Measurements from ENCODE around the gene KCNJ6. TPM values are rescaled to one million over a fixed set of nuclear protein-coding genes. Genes with fewer than 3 reads are reported as not detected.

The KCNJ6 gene
- total RNA-seq, 2 experiments from 2014 or later, result not detected

DNA sequence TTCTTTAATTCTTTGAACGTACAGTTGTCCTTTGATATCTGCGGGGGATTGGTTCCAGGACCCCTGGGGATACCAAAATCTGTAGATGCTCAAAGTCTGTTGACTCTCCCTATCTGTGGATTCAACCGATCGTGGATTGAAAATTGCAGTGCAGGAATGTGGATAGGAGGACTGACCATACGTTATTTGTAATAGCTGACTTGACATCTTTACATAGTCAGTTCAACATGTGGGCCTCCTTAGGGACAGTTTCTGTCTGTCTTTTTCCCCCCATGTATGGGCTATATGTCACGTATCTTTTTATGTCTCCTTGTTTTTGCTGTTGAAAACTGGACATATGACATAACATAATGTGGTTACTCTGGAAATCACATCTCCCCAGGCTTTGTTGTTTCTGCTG lies 344.8 kb downstream of the KCNJ6 start:
- POLR2A ChIA-PET, result interaction anchor here (0.6 kb wide), 1 partner anchor 698 kb away, joined by 3 read pairs; no protein-coding TSS in a partner anchor
- intact Hi-C loops (cut with micrococcal nuclease; ENCODE audit: unreplicated experiment), result no loop called here
- Histone ChIP-seq H4K20me1 (ENCODE audit: insufficient read depth, low read length) (no peaks in the 10 kb centered on the region), H3K9me3 (ENCODE audit: low read length) (no peaks in the 10 kb centered on the region), H3K36me3 (ENCODE audit: insufficient read depth, low read length) (no peaks in the 10 kb centered on the region), H3K4me3 (ENCODE audit: low read depth, low read length, poor library complexity, severe bottlenecking) (no peak overlapping the region), H3K4me1 (ENCODE audit: insufficient read depth, low read length, poor library complexity, severe bottlenecking) (no peaks in the 10 kb centered on the region), H2AFZ (ENCODE audit: low read length) (no peak overlapping the region), H3K79me2 (ENCODE audit: insufficient read depth, low read depth, low read length) (no peaks in the 10 kb centered on the region), H3K9me2 (ENCODE audit: insufficient read depth, low read length) (no peaks in the 10 kb centered on the region), H3K4me2 (ENCODE audit: low read length) (no peak overlapping the region), H3K27ac (ENCODE audit: low read depth, low read length, poor library complexity, severe bottlenecking) (no peak overlapping the region)
- BruUV-seq (replicated peaks), result no TSS peak
- CTCF ChIA-PET (ENCODE audit: unreplicated experiment), result no interaction called here
- TF ChIP-seq EZH2phosphoT487 (IDR thresholded peaks at IDR 0.05; ENCODE audit: borderline replicate concordance, low read depth, low read length) (no peak), CTCF (conservative IDR thresholded peaks at IDR 0.05; ENCODE audit: low read length) (no peak)
- DNase-seq (ENCODE audit: low spot score), result no peak

DNA sequence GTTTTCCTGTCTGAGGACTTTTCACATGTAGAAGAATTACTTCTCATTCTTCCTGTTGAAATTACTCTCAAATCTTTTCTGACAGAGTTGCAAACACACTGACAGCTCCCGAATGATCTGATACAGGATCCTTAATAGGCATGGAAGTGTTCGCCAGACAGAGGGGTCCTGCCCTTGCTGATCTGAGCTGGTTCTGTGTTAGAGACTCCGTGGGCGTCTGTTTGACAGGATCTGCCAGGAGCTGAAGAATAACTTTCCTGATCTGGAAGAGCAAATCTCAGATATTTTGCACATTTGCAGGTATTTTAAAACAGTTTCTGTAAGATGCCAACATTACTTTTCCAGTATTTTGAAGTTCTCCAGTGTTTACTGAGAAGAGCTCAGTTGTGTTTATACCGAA lies 347.3 kb downstream of the KCNJ6 start:
- Histone ChIP-seq H3K9me2 (ENCODE audit: insufficient read depth, low read length) (no peaks in the 10 kb centered on the region), H4K20me1 (ENCODE audit: insufficient read depth, low read length) (no peaks in the 10 kb centered on the region), H3K4me3 (ENCODE audit: low read depth, low read length, poor library complexity, severe bottlenecking) (no peak overlapping the region), H3K36me3 (ENCODE audit: insufficient read depth, low read length) (no peaks in the 10 kb centered on the region), H3K79me2 (ENCODE audit: insufficient read depth, low read depth, low read length) (no peaks in the 10 kb centered on the region), H3K9me3 (ENCODE audit: low read length) (no peaks in the 10 kb centered on the region), H2AFZ (ENCODE audit: low read length) (no peak overlapping the region), H3K4me2 (ENCODE audit: low read length) (no peak overlapping the region), H3K4me1 (ENCODE audit: insufficient read depth, low read length, poor library complexity, severe bottlenecking) (peaks cover 5% of the 10 kb centered on the region), H3K27ac (ENCODE audit: low read depth, low read length, poor library complexity, severe bottlenecking) (no peak overlapping the region)
- TF ChIP-seq EZH2phosphoT487 (IDR thresholded peaks at IDR 0.05; ENCODE audit: borderline replicate concordance, low read depth, low read length) (no peak), CTCF (conservative IDR thresholded peaks at IDR 0.05; ENCODE audit: low read length) (no peak)
- no peak for DNase-seq (ENCODE audit: low spot score)
- intact Hi-C loops (cut with micrococcal nuclease; ENCODE audit: unreplicated experiment), result no loop called here
- no TSS peak for BruUV-seq (replicated peaks)
- CTCF ChIA-PET (ENCODE audit: unreplicated experiment), result no interaction called here
- POLR2A ChIA-PET, result no interaction called here

- intact Hi-C loops (cut with micrococcal nuclease; ENCODE audit: unreplicated experiment), result no loop called here
- no peaks in the 10 kb centered on the region for H3K79me2 ChIP-seq (ENCODE audit: insufficient read depth, low read depth, low read length)
- H3K9me3 ChIP-seq (ENCODE audit: low read length), result no peaks in the 10 kb centered on the region
- TF ChIP-seq EZH2phosphoT487 (IDR thresholded peaks at IDR 0.05; ENCODE audit: borderline replicate concordance, low read depth, low read length) (no peak), CTCF (conservative IDR thresholded peaks at IDR 0.05; ENCODE audit: low read length) (no peak)
- H2AFZ ChIP-seq (ENCODE audit: low read length), result no peak overlapping the region
- H3K4me1 ChIP-seq (ENCODE audit: insufficient read depth, low read length, poor library complexity, severe bottlenecking), result peaks cover 6% of the 10 kb centered on the region
- H3K9me2 ChIP-seq (ENCODE audit: insufficient read depth, low read length), result no peaks in the 10 kb centered on the region
- H3K4me2 ChIP-seq (ENCODE audit: low read length), result no peak overlapping the region
- H3K27ac ChIP-seq (ENCODE audit: low read depth, low read length, poor library complexity, severe bottlenecking), result no peak overlapping the region
- no peak overlapping the region for H3K4me3 ChIP-seq (ENCODE audit: low read depth, low read length, poor library complexity, severe bottlenecking)
- ChIA-PET CTCF (ENCODE audit: unreplicated experiment) (no interaction called here), POLR2A (no interaction called here)
- no peaks in the 10 kb centered on the region for H3K36me3 ChIP-seq (ENCODE audit: insufficient read depth, low read length)
- BruUV-seq (replicated peaks), result no TSS peak
- H4K20me1 ChIP-seq (ENCODE audit: insufficient read depth, low read length), result no peaks in the 10 kb centered on the region
- DNase-seq (ENCODE audit: low spot score), result no peak
These were observed 347.8 kb downstream of the KCNJ6 start for GRCh38 chr21:37568415-37568814.
